ENCODE results near the gene RECQL5. TPM values are rescaled to one million over a fixed set of nuclear protein-coding genes. Genes with fewer than 3 reads are reported as not detected.
A peak's percentile ranks its signal among the peaks of the same experiment; 100 is the strongest.

Gene RECQL5
- polyA plus RNA-seq, 2 of the 4 experiments (the other 2 are of a cell fraction) = 22.7 to 39.9 TPM

GRCh38 chr17:75685499-75685898 is 18.5 kb upstream of the RECQL5 start:
- ChIA-PET POLR2A (no interaction called here), CTCF (interaction anchor here (0.9 to 19.2 kb wide), 4 partner anchors 8 to 84 kb away, joined by 3 to 148 read pairs (median 18); partner anchors contain the start of gene SMIM5)
- no peak for FAIRE-seq
- no peak for TF ChIP-seq HDAC2 (IDR thresholded peaks at IDR 0.05)
- no peak for TF ChIP-seq POLR2A (IDR thresholded peaks at IDR 0.05; ENCODE audit: low read length)
- TF ChIP-seq, protein P1, sequence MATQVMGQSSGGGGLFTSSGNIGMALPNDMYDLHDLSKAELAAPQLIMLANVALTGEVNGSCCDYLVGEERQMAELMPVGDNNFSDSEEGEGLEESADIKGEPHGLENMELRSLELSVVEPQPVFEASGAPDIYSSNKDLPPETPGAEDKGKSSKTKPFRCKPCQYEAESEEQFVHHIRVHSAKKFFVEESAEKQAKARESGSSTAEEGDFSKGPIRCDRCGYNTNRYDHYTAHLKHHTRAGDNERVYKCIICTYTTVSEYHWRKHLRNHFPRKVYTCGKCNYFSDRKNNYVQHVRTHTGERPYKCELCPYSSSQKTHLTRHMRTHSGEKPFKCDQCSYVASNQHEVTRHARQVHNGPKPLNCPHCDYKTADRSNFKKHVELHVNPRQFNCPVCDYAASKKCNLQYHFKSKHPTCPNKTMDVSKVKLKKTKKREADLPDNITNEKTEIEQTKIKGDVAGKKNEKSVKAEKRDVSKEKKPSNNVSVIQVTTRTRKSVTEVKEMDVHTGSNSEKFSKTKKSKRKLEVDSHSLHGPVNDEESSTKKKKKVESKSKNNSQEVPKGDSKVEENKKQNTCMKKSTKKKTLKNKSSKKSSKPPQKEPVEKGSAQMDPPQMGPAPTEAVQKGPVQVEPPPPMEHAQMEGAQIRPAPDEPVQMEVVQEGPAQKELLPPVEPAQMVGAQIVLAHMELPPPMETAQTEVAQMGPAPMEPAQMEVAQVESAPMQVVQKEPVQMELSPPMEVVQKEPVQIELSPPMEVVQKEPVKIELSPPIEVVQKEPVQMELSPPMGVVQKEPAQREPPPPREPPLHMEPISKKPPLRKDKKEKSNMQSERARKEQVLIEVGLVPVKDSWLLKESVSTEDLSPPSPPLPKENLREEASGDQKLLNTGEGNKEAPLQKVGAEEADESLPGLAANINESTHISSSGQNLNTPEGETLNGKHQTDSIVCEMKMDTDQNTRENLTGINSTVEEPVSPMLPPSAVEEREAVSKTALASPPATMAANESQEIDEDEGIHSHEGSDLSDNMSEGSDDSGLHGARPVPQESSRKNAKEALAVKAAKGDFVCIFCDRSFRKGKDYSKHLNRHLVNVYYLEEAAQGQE (IDR thresholded peaks at IDR 0.05) = no peak
- no peak for TF ChIP-seq RCOR1 (IDR thresholded peaks at IDR 0.05; ENCODE audit: low read depth, low read length)
- no peak for TF ChIP-seq HOXB5 (CRISPR knock-in tag; IDR thresholded peaks at IDR 0.05)
- TF ChIP-seq, protein P2, sequence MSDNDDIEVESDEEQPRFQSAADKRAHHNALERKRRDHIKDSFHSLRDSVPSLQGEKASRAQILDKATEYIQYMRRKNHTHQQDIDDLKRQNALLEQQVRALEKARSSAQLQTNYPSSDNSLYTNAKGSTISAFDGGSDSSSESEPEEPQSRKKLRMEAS (IDR thresholded peaks at IDR 0.05) = no peak
- TF ChIP-seq NPAS2 (CRISPR knock-in tag; IDR thresholded peaks at IDR 0.05; ENCODE audit: borderline replicate concordance) = no peak
- TF ChIP-seq GATA3 (IDR thresholded peaks at IDR 0.05; ENCODE audit: borderline replicate concordance) = no peak
- TF ChIP-seq CEBPB (IDR thresholded peaks at IDR 0.05) = no peak
- TF ChIP-seq NR3C1 (IDR thresholded peaks at IDR 0.05) = no peak
- TF ChIP-seq HOXB13 (CRISPR knock-in tag; IDR thresholded peaks at IDR 0.05; ENCODE audit: low read depth) = no peak
- no peak for TF ChIP-seq CHD4 (IDR thresholded peaks at IDR 0.05; ENCODE audit: borderline replicate concordance)
- no peak for TF ChIP-seq E2F6 (IDR thresholded peaks at IDR 0.05; ENCODE audit: borderline replicate concordance, low read depth)
- TF ChIP-seq KDM1A (IDR thresholded peaks at IDR 0.05; ENCODE audit: low read depth) = no peak
- TF ChIP-seq, protein P3, sequence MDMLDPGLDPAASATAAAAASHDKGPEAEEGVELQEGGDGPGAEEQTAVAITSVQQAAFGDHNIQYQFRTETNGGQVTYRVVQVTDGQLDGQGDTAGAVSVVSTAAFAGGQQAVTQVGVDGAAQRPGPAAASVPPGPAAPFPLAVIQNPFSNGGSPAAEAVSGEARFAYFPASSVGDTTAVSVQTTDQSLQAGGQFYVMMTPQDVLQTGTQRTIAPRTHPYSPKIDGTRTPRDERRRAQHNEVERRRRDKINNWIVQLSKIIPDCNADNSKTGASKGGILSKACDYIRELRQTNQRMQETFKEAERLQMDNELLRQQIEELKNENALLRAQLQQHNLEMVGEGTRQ (IDR thresholded peaks at IDR 0.05) = no peak
- no peak for TF ChIP-seq ATOH8 (CRISPR knock-in tag; IDR thresholded peaks at IDR 0.05; ENCODE audit: low read depth)
- no peak for TF ChIP-seq ZC3H11A (IDR thresholded peaks at IDR 0.05)
- H3K4me1 ChIP-seq = peaks cover 95% of the 10 kb centered on the region
- WGBS (ENCODE audit: missing lambda C conversion rate) = 50% methylated on average over 3 of the region's 3 CpGs
- H3K4me3 ChIP-seq = no peak overlapping the region
- H3K4me2 ChIP-seq = peak overlapping the region; percentile 64
- ATAC-seq = no peak
- H3K9me3 ChIP-seq = no peaks in the 10 kb centered on the region
- peak overlapping the region; percentile 86 to 93 for H3K27ac ChIP-seq
- no peak for DNase-seq (ENCODE audit: low read depth in 1 of 2, low spot score in 1 of 2)

DNA sequence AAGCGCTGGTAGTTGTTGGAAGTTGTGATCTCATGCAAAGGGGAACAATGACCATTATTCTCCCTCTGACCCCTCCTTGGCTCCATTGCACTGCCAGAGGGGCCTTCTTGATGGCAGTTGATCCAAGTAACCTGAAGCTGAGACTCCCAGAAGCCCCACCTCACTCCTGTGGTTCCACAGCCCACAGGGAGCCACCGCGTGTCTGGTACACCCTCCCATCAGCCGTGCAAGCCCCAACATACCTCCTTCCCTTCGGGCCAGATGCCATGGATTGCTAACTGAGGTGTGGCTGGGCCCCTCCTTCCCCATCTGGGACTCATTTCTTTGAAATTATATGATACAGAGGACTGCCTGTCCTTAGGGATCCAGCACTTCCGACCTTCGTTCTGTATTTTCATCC is 18.0 kb upstream of the RECQL5 start:
- CTCF ChIA-PET = interaction anchor here (0.6 to 19.2 kb wide), 3 partner anchors 10 to 91 kb away, joined by 3 to 148 read pairs (median 29); partner anchors contain the start of gene SMIM5
- POLR2A ChIA-PET = no interaction called here
- FAIRE-seq = no peak
- TF ChIP-seq CBX2 (IDR thresholded peaks at IDR 0.05; ENCODE audit: borderline replicate concordance, low read depth) = no peak
- peak; percentile 31; the same call in 1 of the 2 replicates for TF ChIP-seq HOXB5 (CRISPR knock-in tag; IDR thresholded peaks at IDR 0.05)
- TF ChIP-seq POLR2A (IDR thresholded peaks at IDR 0.05; ENCODE audit: low read length) = no peak
- TF ChIP-seq HOXA7 (CRISPR knock-in tag; IDR thresholded peaks at IDR 0.05) = no peak
- TF ChIP-seq ZC3H11A (IDR thresholded peaks at IDR 0.05) = no peak
- TF ChIP-seq JUN (IDR thresholded peaks at IDR 0.05) = 0 out of 5 replicates have a peak, but pooled peaks of 1 of the 2 experiments have one; percentile 14
- TF ChIP-seq, protein P2 (IDR thresholded peaks at IDR 0.05) = peak; percentile 59
- no peak for TF ChIP-seq RCOR1 (IDR thresholded peaks at IDR 0.05; ENCODE audit: low read depth, low read length)
- TF ChIP-seq TP53 (CRISPR knock-in tag; IDR thresholded peaks at IDR 0.05) = no peak
- TF ChIP-seq NFE2L2 (conservative IDR thresholded peaks at IDR 0.05; ENCODE audit: low read length) = no peak
- TF ChIP-seq CHD2 (IDR thresholded peaks at IDR 0.05; ENCODE audit: low read length, partially characterized antibody) = no peak
- TF ChIP-seq EHF (CRISPR knock-in tag; IDR thresholded peaks at IDR 0.05) = no peak; the same call in 1 of the 2 replicates
- TF ChIP-seq CBX8 (IDR thresholded peaks at IDR 0.05) = no peak
- no peak for TF ChIP-seq HES2 (IDR thresholded peaks at IDR 0.05)
- TF ChIP-seq POLR2AphosphoS2 (conservative IDR thresholded peaks at IDR 0.05; ENCODE audit: low read length) = no peak
- no peak for TF ChIP-seq ESRRA (IDR thresholded peaks at IDR 0.05; ENCODE audit: borderline replicate concordance, low read length)
- TF ChIP-seq HDAC2 (IDR thresholded peaks at IDR 0.05) = no peak
- no peak for TF ChIP-seq CTCF (IDR thresholded peaks at IDR 0.05)
- no peak for TF ChIP-seq MAZ (IDR thresholded peaks at IDR 0.05; ENCODE audit: borderline replicate concordance, low read depth, low read length)

More for the DNA sequence above, 18.0 kb upstream of the RECQL5 start:
- WGBS (ENCODE audit: missing lambda C conversion rate) = 27% methylated on average over 7 of the region's 7 CpGs
- no peak overlapping the region for H3K4me3 ChIP-seq
- peaks cover 95% of the 10 kb centered on the region for H3K4me1 ChIP-seq
- ATAC-seq (peak; percentile 9 to 69; a peak in 4 of 6 replicates), DNase-seq (ENCODE audit: low read depth in 1 of 2, low spot score in 1 of 2) (peak in 1 of 2 experiments; percentile 82)
- peak overlapping the region; percentile 64 for H3K4me2 ChIP-seq
- H3K9me3 ChIP-seq = no peaks in the 10 kb centered on the region
- H3K27ac ChIP-seq = peak overlapping the region; percentile 86 to 93

Measured in A549 (cell line).